ENCODE measurements around the gene PPIL1.

DNA sequence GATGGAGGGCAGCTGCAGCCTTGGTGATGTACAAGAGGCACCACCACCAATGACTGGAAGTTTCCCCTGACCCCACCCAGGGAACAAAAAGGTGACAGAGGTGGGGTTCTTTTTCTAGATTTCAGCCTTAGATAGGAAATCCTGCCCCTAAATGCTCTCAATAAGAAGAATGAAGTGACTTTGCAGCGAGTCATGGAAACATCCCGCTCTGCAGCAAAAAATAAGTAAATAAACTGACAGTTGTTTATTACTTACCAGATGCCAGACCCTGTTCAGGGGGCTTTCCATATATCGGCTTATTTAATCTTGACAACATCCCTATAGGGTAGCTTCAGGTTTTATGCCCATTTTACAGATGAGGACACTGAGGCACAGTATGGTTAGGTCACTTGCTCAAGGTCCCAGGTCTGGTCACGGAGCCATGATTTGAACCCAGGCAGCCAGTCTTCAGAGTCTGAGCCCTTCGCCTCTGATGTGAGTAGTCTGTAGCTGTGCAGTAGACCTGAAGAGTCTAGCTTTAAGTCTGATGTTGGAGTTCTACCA is 30.3 kb upstream of the PPIL1 start:
- TF ChIP-seq NFE2L1 (CRISPR knock-in tag; IDR thresholded peaks at IDR 0.05) (no peak), TCF7 (CRISPR knock-in tag; IDR thresholded peaks at IDR 0.05; ENCODE audit: low read depth) (no peak)
